GM19395 (cell line): ENCODE measurements around the gene HPS3.

Source experiments
- ATAC-seq: cut with Tn5 transposase; IDR thresholded peaks from one replicate; pipeline ENCODE4 v1.9.1; 2021; ENCODE audit warnings: mild to moderate bottlenecking, moderate library complexity; ENCODE audit not compliant: unreplicated experiment

The HPS3 gene

DNA sequence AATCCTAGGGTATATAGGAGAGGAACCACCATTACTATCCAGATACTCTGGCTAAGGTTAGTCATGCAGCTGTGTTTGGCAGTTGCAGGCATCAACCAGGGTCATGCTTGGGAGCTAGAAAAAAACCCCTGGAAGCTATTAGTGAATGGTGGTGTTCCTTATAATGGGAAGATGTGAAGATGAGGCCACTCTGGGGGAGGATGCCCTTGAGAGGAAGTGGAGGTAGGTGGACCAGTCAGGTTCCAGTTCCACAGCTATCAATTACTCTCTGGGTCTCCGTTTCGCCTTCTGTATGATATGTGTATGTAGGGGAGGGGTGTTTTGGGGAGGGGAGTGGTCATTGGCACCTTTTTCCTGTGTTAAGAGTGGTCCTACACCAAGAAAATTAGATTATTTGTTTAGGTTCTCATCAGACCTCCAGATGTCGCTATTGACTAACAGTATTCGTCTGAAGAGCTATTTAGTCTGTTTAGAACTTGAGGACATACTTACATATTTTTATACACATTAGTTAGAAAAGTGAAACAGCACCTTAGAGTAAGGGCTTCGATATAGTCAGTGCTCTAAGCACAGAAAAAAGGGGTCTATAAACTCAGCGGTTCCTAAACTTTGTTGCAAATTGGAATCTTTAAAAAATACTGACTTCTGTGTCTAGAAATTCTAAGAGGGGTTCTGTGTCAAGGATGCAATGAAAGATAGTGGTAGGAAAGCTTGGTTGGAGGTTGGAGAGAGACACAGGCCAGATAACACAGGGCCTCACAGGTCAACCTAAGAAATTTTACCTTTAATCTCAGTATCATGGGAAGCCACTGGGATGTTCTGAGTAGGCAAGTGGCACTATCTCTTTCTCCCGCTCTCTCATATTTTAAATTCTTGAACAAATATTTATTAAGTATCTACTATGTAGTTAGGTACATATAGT lies 9.1 kb upstream of the HPS3 start:
- ATAC-seq = peak; percentile 91

DNA sequence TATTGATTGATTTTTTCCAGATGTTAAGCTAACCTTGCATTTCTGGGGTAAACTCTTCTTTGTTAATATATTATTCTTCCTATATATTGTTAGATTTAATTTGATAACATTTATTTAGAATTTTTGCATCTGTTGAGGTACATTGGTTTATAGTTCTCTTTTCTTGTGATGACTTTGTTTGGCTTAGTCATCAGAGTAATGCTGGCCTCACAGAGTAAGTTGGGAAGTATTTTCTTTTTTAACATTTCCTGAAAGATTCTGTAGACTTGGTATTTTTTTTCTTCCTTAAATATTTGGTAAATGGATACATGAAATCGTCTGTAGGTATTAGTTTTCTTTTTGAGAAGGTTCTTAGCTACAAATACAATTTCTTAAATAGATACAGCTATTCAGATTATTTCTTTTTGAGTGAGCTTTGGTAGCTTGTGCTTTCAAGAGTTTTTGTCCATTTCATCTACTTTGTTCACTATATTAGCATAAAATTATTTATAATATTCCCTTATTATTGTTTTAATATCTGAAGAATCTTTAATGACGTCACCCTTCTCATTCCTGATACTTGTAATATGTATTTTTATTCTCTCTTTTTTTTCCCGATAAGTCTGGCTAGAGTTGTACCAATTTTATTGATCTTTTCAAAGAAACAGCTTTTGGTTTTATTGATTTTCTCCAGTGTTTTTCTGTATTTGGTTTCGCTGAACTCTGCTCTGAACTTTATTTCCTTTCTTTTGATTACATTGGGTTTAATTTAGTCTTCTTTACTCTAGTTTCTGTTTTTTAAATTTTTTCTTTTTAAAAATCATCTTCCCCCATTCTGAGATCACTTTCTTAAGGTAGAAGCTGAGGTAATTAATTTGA lies 6.5 kb upstream of the HPS3 start:
- no peak for ATAC-seq

DNA sequence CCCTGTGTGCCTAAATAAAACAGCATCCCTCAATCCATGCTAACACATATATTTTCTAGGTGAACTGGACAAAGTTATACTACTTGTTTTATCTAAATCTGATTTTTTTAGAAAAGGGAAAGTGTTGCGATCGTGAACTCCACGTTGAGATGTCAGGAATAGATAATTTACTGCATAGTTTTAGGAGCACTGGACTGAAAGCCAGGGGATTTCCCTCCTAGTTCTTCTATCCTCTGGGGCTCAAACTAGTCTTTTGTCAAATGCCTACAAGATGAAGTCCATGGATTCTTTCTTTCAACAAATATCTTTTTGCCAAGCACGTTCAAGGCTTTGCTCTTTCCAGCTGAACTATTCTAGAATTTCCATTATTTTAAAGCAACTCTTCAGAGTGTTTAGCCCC lies 617 bp upstream of the HPS3 start:
- ATAC-seq = no peak

DNA sequence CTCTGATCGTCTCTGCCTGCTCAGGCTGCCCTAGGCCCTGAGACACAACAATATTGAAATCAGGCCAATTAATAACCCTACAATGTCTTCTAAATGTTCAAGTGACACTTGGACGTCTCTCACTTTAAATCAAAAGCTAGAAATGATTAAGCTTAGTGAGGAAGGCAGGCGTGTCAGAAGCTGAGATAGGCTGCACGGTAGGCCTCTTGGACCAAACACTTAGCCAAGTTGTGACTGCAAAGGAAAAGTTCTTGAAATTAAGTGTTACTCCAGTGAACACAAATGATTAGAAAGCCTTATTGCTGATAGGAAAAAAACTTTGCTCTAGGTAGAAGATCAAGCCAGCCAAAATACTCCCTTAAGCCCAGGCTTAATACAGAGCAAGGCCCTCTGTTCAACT lies 2.2 kb downstream of the HPS3 start:
- no peak for ATAC-seq

DNA sequence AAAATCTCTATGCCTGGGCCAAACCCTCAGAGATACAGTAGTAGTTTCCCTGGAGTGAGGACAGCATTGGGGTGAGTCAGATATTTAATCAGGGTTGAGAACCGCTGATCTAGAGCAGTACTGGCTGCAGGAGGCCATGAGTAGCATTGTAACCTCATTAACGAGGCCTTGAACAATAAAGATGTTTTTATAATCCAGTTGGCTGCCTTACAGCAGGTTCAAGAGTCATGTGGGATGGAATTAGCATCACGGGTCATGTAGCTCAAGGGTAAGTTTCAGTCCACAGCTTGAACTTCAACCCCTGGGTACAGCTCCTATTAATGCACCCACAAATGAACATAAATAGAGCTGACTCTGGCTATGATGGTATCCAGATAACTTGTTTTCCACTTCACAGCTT lies 5.1 kb downstream of the HPS3 start:
- no peak for ATAC-seq

DNA sequence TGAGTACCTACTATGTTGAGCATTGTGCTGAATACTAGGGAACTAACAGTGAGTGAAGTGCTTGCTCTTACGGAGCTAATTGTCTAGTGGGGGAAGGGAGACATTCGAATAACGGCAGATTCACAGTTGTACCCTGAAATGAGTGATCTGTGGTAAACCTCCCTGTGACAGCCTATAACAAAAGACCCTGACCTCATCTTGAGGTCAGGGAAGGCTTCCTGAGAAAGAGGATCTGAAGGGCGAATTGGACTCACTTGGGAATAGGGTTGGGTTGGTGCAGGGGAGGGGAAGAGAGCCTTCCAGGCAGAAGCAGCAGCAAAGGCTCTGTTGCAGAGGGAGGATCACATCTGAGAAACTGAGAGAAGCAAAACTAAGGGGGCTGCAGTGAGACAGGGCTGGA lies 13.2 kb downstream of the HPS3 start:
- no peak for ATAC-seq

DNA sequence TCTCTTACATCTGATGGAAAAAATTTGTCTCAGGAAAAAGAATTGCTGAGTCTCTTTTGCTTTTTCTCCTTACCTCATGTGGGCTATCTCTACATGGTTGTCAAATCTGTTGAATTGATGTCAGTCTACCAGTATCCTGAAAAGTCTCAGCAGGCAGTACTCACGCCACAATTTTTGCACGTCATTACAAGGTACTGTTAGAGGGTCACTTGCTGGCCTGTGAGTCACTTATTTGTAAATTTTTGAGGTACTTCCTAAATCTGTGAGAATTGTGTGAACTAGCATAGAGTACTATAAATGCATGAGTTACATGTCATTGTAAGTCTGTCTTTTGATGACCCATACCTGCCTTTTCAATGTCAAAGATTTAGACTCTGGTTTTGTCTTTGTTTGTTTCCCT lies 15.9 kb downstream of the HPS3 start:
- ATAC-seq = no peak

DNA sequence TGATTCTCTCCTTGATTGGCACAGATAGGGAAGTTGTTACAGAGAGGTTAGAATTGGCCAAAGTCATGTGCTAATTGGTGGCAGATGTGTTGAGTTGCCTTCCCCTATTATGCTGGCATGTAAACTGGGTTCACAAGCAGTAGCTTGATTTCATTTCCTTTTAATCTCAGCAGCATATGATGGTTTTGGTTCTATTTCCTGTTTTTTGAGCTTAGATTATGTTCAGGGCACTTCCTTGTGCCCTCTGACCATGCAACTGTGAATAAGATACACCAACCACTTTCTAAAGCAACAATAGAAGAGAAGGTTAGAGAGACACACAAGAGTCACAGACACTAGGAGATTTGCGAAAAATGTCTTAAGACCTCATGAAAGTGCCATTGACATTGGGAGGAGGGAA lies 16.5 kb downstream of the HPS3 start:
- ATAC-seq = peak; percentile 84

DNA sequence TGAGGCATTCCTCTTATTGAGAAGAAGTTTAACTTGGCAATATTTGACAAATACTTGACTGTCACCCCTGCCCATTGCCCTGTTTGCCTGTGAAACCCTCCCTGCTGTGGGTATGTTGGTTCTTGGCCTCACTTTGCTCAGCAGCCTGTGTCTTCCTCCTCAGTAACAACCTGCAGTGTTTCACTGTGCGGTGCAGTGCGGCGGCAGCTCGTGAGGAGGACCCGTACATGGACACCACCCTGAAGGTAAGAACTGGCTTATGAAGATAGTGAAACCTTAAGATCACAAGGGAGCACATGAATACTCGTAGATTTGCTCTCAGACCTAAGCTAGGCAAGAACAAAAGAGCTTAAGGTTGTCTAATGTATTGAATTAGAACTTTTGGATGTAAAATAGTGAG lies 21.0 kb downstream of the HPS3 start:
- ATAC-seq = no peak

DNA sequence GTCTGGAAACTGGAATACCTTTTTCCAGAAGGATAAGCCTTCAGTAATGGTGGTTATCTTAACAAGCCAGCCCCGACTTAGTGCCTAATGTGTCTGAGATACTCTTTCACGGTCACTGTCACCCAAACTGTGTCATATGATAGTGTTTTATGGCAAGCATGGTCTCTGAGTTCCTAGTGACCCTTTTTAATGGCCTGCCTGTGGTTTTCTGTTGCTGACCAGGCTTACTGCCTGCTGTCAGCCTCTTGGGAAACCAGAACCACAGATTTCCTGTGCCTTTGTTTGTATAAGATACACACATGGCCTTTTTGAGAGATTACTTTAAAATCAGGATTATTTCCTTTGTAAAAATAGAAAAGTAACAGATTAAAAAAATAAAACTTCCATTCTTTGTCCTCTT lies 22.4 kb downstream of the HPS3 start:
- no peak for ATAC-seq

DNA sequence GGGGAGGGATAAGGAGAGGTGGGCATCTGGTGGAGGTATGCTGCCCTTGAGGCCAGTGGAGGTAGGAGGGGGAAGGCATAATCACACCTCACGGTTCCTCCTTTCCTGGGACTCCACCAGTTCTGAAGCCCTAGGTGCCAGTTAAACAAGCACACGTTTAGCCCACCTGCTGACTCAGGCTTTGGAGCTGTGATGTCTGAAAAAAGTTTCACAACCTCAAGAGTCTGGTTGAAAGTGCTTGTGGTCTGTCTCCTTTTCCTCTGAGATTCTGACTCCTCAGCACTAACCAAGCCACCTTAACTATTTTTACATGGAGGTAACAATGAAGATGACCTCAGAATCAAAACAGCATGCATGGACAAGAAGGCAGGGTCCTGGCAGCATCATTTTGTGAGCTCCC lies 23.0 kb downstream of the HPS3 start:
- peak; percentile 95 for ATAC-seq

DNA sequence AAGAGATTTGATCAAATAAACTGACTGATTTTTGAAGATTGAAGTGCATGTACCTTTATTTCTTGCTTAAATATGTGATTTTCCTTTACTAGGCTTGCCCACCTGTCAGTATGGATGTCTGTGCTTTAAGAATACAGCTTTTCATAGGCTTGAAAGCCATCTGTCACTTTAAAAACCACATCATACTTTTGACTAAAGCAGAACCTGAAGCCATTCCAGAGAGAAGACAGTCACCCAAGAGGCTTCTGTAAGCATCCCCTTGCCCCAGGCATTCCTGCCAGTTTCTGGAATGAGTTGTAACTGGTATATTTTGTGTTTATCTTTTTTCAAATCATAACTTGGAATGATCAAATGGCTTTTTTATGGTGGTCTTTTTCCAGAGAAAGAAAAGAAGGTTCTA lies 24.0 kb downstream of the HPS3 start:
- ATAC-seq = no peak

DNA sequence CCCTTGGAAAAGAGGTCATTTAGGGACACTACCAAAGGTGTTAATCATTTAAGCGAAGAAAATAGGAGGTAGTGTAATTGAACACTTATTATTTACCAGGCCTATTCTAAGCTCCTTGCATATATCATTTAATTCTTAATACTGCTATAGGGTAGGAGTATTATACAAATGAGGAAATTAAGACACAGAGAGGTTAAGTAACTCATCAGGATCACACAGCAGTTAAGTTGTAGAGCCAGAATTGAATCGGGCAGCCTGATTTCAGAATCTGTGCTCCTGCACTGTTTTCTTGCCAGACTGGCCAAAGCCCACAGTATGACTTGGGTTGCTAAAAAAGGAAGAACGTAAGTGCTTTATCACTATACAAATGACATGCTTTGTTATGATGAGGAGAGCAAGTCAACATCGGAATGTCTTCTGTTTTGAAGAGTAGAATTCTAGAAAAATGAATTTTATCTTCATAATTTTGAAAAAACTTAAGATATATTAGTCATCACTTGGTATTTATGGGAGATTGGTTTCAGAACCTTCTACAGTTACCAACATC lies 31.4 kb downstream of the HPS3 start:
- no peak for ATAC-seq

DNA sequence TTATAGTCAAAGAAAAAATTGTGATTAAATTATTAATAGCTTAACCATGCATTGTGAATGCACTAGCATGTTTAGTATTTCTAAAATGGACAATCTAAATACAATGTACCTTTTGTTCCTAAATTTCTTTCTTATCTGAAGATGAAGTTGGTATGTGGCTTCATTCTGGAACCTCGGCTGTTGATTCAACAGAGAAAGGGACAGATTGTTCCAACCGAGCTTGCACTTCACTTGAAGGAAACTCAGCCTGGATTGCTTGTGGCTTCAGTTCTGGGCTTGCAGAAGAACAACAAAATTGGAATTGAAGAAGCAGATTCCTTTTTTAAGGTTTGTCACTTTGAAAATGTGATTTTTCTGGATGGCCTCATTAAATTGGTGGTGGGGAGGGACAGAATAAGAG lies 32.6 kb downstream of the HPS3 start:
- ATAC-seq = no peak

DNA sequence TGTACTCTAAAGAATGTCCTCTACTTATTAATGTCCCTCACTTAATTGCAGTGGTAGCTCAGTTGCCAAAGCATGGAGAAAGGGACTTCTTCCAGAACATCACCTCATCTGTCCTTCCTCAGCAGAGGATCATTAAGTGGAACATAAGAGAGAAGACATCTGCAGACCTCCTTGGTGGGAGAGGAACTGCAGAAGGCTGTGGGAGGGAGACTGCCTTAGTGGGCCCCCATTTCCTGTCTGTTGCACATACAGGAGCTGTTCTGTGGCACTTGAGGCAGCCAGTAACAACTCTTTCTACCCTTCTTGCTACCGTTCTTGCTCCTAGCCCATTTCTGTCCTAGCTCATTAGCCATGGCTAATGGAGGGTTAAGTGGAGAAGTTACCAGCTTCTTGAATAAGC lies 33.6 kb downstream of the HPS3 start:
- no peak for ATAC-seq

DNA sequence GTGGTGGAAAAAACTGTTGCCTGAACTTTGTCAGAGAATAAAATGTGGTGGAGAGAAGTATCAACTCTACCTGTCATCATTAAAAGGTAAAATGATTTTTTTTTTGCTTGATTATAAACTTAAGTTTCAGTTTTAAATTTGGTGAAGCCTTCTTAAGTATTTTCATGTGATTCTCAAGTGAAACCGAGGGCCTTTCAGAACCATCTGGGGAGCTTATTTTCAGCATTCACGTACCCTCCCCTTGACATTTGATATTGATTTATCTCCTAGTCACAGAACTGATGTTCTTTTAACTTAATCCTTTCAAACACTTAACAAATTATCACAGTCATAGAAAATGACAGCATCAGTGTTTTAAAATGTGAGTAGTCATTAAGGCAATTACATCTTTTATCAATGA lies 38.5 kb downstream of the HPS3 start:
- no peak for ATAC-seq

DNA sequence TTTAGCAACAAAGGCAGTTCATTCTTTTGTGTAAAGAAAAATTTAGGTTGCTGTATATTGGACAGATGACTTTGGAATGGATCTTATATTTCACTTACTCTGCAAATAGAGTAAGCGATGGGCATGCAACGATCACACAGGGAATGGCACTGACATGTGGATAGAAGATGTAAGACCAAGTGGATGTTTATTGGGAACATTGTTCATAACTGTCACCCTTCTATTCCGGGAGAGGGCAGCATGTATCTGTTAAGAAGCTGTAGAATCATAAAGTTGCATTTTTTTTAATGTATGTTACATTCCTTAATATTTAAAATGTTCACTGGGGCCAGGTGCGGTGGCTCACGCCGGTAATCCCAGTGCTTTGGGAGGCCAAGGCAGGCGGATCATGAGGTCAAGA lies 41.2 kb downstream of the HPS3 start:
- no peak for ATAC-seq

DNA sequence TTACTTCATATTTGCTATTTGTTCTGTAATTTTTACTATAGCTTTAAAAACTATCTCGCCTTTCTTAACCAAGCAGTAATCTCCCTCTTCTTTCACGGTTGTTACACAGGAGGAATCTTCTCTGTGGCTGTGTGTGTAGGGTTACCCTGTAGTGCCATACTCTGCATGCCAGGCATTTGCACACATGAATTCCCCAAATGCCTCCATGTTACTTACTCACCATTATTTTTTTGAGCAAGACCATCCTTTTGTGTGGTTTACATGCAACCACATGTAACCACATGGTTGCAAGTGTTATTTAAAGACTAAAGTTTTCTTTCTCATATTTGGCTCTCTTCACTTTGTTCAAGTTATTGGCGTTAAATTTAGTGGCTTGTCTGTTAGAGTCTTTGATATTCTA lies 45.5 kb downstream of the HPS3 start:
- peak; percentile 94 for ATAC-seq

DNA sequence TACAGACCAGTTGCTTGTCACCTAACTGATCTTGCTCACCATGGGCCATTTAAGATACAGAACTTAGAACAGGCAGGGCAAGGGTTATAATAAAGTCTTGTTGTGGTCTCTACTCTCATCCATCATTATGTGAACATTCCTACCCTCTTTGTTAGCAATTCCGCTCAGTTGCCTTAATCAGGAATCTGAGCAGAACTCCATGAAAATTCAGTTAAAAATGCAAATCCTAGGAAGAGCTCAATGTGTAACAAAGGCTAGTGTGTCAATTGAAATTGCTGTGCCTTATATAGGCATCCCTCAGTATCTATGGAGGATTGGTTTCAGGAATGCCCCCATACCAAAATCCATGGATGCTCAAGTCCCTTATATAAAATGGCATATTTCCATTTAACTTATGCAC lies 47.7 kb downstream of the HPS3 start:
- ATAC-seq = no peak

DNA sequence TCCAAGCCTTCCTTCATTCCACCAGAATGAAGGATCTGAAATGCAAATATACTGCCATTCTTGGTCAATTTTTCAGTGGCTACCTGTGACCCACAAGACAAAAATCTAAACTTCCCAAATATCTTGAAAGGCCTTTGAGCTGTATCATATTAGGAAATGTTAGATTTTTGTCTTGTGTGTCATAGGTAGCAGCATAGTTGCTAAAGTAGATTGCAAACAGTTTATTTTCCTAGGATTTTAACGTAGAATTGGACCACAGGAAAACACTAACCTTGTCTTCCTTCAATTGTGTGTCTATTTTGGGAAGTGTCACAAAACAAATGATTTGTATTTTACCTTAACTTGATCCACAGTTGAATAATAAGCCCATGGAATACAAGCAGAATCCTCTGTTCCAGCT lies 49.8 kb downstream of the HPS3 start:
- ATAC-seq = no peak

DNA sequence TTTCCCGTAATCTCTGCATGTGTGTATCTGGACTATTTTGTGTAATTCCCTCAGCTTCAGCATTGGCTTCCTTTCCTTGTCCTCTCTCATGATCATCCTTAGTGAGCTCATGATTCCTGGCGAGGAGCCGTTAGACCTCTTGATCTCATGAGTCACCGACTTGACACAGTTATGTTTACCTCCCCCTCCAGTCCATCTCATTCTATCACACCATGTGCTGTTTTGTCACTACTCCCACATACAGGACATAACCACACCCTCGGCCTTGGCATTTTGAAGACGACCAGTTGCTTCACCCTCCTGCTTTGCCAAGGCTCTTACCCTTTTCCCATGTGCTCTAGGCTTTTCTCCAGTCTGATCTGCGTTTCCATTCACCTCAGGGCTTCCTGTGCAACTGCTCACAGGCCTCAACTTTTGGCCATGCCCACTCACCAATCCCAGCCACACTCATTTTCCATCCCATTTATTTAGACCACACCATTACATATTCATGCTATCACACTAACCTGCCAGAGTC lies 50.7 kb downstream of the HPS3 start:
- no peak for ATAC-seq

DNA sequence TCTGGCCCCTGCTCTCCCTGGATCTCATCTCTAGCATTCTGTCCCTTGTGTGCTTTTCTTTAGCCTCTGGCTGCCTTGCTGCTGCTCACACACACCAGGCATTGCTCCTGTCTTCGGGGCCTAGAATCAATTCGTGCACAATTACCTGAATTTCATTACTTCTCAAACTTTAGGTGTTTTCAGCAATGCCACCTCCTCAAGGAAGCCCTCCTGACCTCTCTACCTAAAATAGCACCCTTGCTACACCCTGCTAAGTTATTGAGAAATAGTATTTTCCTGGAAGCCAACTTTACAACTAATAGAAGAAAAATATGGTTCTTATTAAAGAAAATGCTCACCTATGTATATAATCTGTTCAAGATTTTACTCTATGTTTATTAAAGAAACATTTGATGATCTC lies 51.7 kb downstream of the HPS3 start:
- ATAC-seq = no peak
